ENCODE results near the gene CSF2RB. TPM values are rescaled to one million over a fixed set of nuclear protein-coding genes. Genes with fewer than 3 reads are reported as not detected.

CSF2RB gene
- total RNA-seq, 1 experiment from 2014 or later = not detected

GRCh38 chr22:36887162-36887561, 26.3 kb upstream of the CSF2RB start:
- H3K56ac ChIP-seq (ENCODE audit: insufficient read length, low read depth, low read length) = no peak overlapping the region
- H4K20me1 ChIP-seq (ENCODE audit: control insufficient read depth, insufficient read depth, insufficient read length) = no peaks in the 10 kb centered on the region
- Mint-ChIP-seq H3K27me3 (ENCODE audit: low read depth) (peaks cover 25% of the 10 kb centered on the region), H3K9me3 (peaks cover 3 to 9% of the 10 kb centered on the region in 2 experiments; a peak in 3 of 5 replicates), H3K36me3 (ENCODE audit: insufficient read depth in 1 of 3, low read depth in 3 of 3) (peaks cover 0 to 4% (median 0%) of the 10 kb centered on the region in 3 experiments; a peak in 2 of 7 replicates), H3K4me3 (no peak overlapping the region), H3K27ac (no peak overlapping the region), H3K4me1 (peaks cover 0 to 8% of the 10 kb centered on the region in 2 experiments; a peak in 2 of 4 replicates)
- H3T11ph ChIP-seq (ENCODE audit: low read length) = no peak overlapping the region
- DNase-seq = no peak
- no peaks in the 10 kb centered on the region for H3K9me3 ChIP-seq (ENCODE audit: control insufficient read depth, low read depth, low read length)
- TF ChIP-seq CTCF (conservative IDR thresholded peaks at IDR 0.05) = no peak
- no peak overlapping the region for H2AFZ ChIP-seq (ENCODE audit: low read length)
- WGBS (ENCODE audit: extremely low coverage, insufficient read length, low lambda C conversion rate) = no CpG with 5 or more reads among the region's 4 CpGs
- H3K4me2 ChIP-seq (ENCODE audit: insufficient read depth, insufficient read length, low read length) = no peak overlapping the region
- no peak overlapping the region for H3K18ac ChIP-seq (ENCODE audit: insufficient read length, low read depth, low read length)
- H3K23me2 ChIP-seq (ENCODE audit: insufficient read length, low read depth, low read length, poor library complexity, severe bottlenecking) = no peaks in the 10 kb centered on the region
- H3K79me2 ChIP-seq (ENCODE audit: insufficient read depth, low read length) = no peaks in the 10 kb centered on the region
- no peaks in the 10 kb centered on the region for H3K27me3 ChIP-seq (ENCODE audit: insufficient read depth, low read length)
- no peaks in the 10 kb centered on the region for H3K79me1 ChIP-seq (ENCODE audit: insufficient read depth, low read depth, low read length, poor library complexity, severe bottlenecking)
- no peak overlapping the region for H4K5ac ChIP-seq (ENCODE audit: insufficient read length, low read depth, low read length)
- H2BK5ac ChIP-seq (ENCODE audit: insufficient read length, low read length) = no peak overlapping the region
- no peak overlapping the region for H3K9ac ChIP-seq (ENCODE audit: extremely low read depth, insufficient read length, low read length)
- H3K14ac ChIP-seq (ENCODE audit: insufficient read depth, low read length) = no peak overlapping the region
- no peak overlapping the region for H3K27ac ChIP-seq (ENCODE audit: insufficient read length, low read depth, low read length)
- H4K91ac ChIP-seq (ENCODE audit: insufficient read length, low read depth, low read length) = no peak overlapping the region
- H2AK5ac ChIP-seq (ENCODE audit: insufficient read length, low read length) = no peak overlapping the region
- no peak overlapping the region for H4K8ac ChIP-seq (replicated peaks; ENCODE audit: insufficient read length, low read depth, low read length)
- H2BK20ac ChIP-seq (ENCODE audit: low read depth, low read length, poor library complexity, severe bottlenecking) = no peak overlapping the region
- H2BK15ac ChIP-seq (ENCODE audit: low read depth, low read length) = no peak overlapping the region
- H2BK120ac ChIP-seq (ENCODE audit: low read depth, low read length, poor library complexity, severe bottlenecking) = no peak overlapping the region
- H2BK12ac ChIP-seq (ENCODE audit: insufficient read length, low read depth, low read length) = no peak overlapping the region
- H3K4ac ChIP-seq (ENCODE audit: low read depth, low read length) = no peak overlapping the region
- H3K4me1 ChIP-seq (ENCODE audit: insufficient read depth, low read length) = no peaks in the 10 kb centered on the region
- no peak overlapping the region for H3K23ac ChIP-seq (ENCODE audit: insufficient read length, low read depth, low read length)
